GM18520 (cell line): ENCODE data around the gene DTX4.

Experiments used
- ATAC-seq: cut with Tn5 transposase; IDR thresholded peaks from one replicate; pipeline ENCODE4 v1.9.1; 2021; ENCODE audit not compliant: unreplicated experiment

DTX4 gene

DNA sequence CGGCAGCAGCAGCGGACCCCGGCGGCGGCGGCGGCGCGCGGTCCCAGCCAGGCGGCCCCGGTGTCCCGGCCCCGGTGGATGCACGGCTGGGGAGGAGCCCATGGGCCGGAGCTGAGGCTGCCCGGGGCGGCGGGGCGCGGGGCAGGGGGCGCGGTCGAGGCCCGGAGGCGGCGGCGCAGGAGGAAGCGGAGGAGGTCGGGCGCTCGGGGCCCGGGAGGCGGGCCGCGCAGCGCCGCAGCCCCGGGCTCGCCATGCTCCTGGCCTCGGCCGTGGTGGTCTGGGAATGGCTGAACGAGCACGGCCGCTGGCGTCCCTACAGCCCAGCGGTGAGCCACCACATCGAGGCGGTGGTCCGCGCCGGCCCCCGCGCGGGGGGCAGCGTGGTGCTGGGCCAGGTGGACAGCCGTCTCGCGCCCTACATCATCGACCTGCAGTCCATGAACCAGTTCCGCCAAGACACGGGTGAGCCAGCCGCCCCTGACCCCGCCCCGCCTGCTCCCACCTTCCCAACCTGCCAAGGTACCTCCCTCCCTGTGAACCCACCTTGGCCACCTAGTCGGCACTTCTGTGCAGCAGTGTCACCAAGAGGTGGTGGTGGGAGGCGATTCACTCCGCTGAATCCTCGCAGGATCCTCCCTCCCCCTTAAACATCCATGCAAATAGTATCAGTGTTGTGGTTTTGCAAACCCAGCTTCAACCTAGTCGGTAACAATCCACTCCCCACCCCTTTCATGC lies 580 bp downstream of the DTX4 start:
- ATAC-seq: peak; percentile 9

DNA sequence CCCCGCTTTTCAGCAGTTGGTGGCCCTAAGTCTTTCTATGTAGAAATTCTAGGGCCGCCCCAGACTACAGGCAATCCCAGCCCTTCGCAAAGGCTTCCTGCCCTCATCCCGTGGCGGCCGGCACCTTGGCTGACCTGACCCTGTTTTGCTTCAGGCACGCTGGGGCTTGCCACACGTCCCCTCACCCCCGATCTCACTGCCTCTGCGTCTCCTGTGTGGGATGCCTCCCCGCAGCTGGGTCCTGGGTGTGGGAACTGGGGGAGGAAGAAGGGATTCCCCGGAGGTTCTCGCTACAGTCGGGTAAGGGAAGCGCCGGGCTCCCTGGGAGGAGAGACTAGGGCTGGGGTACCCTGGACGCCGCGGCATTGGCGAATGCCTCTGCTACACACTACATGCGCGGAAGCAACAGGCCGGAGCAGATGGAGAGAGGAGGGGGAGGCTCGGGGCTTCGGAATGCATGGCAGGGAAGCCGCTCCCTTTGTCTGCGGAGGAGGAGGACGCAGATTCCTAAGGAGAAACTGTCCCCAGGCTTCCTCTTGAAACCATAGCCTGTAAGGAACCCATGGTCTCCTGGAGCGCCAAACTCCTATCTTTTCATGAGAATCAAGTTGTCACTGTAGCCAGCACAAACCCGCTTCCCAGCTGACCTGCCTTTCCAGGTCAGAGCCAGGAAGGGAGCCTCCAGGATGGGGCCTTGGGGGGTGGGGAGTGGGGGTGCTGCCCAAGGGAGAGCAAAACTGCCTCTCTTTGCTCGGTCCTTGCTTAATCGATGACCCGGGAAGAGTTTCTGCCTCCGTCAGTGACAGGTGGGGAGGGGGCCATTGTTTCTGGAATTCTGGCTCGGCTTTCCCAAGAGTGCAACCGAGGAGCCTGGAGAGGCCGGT lies 1.4 kb downstream of the DTX4 start:
- peak; percentile 1 for ATAC-seq

DNA sequence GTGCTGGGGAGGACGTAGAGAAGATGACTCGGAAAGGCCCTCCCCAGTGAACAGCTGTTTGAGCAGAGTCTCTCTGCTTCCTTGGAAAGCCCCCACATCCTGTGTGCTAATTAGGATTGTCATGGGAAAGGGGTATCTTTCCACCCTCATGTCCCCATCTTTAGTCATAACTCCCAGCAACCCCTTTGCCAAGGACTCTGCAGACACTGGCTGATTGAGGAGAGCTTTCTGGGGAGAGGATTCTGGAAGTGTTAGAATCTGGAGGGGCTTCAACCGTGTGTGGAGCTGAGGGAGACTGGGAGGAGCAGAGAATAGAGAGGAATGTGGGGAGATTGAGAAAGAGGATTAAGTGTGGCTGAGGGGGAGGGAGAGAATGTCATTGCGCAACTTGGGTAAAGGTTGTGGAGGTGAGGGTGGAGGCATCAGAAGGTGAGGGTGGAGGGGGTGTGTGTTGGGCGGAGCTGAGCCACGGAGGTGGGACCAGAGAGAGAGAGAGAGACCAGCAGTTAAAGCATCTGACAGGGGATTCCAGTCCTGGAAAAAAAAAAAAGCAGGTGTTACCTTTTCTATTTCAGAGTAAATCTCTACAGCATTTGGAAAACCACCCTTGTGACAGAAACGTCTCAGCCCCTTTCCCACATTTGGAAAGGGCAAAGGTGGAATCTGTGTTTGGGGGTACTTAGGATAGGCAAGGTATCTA lies 2.2 kb downstream of the DTX4 start:
- ATAC-seq: no peak

DNA sequence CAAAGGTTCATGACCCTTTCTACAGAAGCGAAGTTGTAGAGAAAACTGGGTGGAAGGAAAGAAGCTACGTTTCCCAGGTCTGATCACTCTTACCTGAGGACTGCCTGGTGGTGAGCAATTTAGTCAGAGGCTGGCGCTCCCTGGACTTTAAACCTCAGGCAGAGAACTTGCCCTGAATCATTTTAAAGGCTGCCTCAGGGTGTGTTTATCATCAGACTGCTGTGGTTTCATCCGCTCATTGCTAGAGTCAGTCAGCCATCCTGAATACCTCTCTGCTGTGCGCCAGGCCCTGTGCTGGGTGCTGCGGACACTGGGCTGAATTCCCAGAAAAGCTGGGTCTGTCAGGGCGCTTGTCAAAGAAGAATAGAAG lies 2.7 kb downstream of the DTX4 start:
- ATAC-seq: no peak

DNA sequence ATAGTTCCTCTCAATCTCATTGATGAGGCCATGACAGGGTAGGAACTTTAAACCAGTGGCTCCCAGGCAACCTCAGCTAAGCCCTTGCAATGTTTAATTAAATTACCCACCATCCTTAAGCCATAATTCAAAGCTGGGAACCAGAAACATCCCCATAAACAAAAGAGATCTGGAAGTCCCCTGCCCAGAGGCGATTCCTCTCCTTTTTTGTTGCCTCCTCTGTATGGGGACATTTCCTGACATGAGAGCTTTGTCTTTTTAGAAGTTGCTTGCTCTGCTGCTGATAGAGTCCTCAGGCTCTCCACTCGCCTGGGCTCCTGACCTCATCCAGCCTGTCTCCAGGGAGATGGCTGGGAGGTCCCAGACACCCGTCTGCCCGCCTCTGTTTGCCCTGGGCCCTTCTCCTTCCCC lies 3.2 kb downstream of the DTX4 start:
- ATAC-seq: no peak

DNA sequence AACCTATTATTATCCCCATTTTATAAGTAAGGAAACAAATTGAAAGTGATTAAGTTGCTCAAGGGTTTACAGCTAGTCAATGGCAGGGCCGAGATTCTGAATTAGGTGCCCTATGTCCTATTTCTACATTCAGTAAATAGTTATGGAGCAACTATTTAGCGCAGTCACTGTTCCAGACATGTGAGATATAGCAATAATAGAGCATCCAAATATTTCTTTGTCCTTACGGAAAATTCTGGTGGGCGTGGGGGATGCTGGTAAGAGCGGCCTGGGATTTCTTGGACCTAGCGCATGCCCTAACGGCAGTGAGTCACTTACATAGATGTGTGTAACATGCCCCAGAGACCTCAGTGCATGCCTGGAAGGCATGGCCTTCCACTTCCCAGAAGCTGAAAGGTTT lies 4.4 kb downstream of the DTX4 start:
- ATAC-seq: no peak

DNA sequence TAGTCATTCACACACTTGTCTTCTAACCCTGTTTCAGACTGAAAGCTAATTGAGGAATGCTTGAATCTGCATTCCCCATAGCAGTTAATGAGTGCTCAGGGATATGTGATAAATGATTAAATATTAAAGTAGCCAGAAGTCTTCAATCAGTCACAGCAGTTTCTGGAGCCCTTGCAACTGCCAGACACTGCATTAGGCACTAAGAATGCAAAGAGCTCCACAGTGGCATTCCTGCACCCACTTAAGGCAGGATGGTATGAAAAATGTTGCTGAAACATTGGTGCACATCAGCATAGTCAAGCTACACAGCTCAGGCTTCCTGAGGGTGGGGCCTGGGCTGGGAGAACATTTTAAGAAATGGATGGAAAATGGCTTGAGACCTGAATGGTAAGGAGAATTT lies 6.5 kb downstream of the DTX4 start:
- no peak for ATAC-seq

DNA sequence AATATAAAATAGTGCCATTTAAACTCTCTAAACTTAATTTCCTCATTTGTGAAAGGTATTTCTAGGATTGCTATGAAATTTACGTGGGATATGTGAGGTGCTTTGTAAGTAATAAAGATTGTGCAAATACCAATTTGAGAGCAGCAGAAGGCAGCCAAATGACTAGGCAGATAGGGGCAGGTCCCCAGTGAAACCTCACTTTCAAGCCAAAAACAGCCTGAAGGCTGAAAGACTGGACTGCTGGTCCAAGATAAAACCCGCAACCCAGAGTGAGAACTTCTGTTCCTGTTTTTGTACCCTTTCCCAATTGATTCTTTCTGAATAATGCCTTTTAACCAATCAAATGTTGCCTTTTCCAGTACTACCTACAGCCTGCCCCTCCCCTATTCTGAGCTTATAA lies 7.2 kb downstream of the DTX4 start:
- ATAC-seq: no peak

DNA sequence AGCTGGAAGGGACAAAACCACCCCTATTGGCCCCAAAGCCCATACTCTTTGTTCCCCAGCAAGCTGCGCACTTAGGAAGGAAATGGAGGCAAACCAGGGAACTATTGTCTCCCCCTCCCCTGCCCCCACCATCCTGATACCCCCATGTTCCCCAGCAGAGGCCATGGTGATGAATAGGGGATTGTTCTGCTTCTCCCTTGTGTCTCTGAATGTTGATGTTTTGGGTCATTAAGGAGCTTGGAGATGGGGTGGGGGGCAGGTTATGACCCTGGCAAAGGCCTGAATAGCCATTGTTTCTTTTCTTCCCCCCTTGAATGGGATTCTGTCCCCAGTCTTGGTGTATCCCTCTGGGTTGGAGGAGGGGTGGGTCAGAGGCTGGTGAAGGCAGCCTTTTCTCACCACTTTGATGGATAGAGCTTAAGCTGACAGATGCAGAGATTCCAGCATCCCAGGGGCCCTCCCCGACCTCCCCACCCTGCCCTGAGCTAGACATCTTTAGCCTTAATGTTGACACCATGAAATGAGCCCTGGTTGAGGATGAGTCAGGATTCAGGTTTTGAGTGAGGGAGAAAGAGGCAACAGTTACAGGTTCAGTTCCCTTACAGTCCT lies 8.3 kb downstream of the DTX4 start:
- ATAC-seq: no peak

DNA sequence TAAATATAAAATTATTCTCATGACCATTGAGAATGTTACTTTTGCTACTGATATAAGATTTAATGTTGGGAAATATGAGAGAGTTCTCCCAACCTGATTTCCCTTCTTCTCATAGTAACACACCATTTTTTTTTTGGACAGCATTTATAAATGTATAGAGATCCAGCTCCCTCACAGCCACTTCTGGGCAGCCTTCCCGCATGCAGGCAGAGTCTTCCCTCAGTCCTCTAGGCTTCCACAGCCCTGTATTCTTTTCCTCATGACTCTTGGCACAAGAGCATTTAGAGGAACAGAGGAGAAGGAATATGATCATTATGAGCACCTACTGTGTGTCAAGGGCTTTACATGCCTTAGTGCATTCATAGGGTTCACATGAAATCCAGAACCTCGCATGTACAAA lies 9.0 kb downstream of the DTX4 start:
- ATAC-seq: no peak

DNA sequence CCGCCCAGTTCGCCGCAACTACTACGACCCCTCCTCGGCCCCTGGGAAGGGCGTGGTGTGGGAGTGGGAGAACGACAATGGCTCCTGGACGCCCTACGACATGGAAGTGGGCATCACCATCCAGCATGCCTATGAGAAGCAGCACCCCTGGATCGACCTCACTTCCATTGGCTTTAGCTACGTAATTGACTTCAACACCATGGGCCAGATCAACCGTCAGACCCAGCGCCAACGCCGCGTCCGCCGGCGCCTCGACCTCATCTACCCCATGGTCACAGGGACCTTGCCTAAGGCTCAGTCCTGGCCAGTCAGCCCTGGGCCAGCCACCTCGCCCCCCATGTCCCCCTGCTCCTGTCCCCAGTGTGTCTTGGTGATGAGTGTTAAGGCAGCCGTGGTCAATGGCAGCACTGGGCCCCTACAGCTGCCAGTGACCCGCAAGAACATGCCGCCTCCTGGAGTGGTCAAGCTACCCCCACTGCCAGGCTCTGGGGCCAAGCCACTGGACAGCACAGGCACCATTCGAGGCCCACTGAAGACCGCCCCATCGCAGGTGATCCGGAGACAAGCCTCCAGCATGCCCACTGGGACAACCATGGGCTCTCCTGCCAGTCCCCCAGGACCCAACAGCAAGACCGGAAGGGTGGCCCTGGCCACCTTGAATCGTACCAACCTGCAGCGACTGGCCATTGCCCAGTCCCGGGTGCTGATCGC lies 10.0 kb downstream of the DTX4 start:
- no peak for ATAC-seq

DNA sequence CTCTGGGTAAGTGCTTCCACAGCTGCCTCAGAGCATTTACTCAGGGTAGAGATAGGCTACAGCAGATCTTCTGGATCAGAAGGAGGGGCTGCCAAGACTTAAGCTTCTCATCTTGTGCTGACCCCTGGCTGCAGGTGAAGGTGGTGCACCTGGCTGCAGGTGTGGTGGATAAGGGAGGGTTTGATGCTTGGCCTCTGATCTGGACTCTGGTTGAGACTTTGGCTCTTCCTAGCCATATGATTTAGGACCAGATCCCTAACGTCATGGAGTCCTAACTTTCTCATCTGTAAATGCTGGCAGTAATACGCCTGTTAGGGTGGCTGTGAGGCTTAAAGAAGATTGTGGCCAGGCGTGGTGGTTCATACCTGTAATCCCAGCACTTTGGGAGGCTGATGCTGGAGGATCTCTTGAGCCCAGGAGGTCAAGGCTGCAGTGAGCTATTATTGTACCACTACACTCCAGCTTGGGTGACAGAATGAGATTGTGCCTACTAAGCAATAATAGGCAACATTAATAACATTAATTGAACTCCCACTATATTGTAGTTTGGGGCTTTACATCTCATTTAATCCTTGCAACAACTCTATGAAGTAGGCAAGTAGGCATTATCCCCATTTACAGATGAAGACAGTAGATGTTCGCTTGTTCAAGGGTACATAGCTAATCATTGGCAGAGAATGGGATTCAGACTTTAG lies 10.7 kb downstream of the DTX4 start:
- no peak for ATAC-seq

DNA sequence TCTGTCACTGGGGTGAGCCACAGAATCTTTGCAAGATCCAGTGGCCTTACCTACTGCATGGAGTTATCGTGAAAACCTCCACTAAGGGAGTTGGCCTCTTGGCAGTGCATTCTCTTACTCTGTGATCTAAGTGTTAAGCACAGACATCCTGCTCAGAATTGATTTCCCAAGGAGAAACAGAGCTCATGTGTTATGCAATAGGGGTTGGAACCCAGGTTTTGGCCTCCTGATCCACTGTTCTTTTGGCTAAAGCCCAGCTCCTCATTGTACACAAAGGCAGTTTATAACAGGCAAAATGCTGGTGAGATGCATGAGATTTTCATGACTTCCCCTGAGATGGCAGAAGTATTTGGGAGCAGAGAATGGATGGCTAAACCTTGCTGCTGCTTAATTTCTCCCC lies 11.8 kb downstream of the DTX4 start:
- ATAC-seq: no peak

DNA sequence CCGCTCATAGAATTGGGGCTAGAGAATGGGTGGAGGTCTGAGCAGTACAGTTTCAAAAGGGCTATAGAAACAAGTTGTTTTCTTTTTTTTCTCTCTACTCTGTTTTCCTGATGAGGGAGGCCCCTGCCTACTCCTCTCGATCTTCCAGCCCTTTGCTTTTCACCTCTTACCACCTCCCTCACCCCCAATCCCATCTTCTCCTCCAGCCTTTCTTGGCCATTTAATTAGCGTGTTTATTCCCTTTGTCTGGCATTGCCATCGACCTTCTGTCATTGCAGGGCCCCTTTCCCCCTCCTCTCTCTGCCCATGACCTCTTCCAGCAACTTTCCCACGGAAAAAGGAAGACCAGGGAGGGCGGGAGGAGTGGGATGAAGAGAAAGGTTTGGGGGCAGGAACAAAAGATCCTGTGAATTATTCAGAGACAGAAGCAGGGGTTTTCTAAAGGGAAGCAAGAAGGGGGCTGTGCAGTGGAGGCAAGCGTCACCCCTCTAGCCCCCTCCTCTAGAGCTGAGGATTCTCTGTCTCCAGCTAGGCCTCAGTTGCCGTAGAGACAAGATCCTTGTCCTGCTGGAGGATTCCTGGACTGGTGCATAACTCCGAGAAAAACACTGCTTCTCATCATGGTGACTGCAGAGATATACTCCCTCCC lies 12.9 kb downstream of the DTX4 start:
- no peak for ATAC-seq

DNA sequence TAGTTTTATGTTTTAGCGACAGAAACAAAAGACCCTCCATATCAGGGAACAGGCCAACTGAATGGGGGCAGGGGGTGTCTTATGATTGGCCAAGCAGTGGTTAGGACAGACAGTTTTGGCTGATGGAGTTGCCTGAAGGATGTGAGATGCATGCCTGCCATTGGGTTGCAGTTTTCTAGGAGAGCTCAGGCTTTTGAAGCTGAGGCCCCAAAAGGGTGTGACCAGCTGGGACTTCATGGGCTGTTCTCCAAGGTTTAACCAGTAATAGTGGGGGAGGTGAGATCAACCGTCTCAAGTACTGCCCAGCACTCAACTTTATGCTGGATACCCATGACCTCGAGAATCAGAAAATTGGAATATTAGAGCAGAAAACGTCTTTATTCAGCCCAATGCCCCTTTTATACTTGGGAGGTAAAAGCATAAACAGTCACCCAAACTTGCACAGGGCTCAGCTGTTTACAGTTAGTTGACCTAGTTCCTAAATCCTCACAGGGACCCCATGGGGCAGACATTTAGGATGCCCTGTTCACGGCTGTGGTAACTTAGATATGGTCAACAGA lies 13.5 kb downstream of the DTX4 start:
- ATAC-seq: no peak

DNA sequence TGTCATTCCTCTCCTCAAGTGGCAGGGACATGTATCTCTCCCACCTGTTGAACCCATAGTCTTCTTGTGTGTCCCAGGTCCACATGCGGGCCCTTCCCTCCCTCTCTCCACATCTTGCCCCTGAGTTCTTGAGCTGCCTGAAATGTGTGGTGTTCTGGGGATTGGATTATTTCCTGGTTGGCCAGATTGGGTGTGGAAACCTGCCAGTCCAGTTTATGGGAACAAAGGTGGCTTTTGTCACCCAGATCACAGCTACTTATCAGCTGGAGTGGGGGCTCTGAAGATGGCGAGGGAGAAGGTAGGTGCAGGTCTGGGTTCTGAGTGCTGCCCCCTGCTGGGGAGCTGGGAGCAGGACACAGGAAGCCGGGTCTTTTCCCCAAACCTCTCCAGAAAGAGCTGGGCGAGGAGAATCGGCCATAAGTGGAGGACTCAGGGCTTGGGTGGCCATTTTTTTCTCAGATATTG lies 14.2 kb downstream of the DTX4 start:
- peak; percentile 48 for ATAC-seq

DNA sequence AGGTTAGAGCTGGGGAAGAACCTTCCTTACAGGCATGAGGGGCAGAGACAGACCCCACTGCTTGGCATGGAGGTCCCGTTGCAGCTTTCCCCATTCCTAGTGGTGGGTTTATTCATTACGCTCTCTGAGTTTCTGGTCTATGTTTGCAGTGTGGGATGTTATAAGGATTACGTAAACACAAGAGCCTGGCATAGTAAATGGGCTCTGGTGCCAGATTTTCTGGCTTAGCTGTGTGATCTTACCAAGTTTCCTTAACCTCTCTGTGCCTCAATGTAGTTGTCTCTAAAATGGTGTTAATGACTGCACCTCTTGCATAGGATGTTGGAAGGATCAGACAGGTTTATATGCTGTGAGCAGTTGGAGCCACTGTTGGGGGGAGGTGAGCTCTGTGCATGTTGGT lies 15.1 kb downstream of the DTX4 start:
- ATAC-seq: no peak

DNA sequence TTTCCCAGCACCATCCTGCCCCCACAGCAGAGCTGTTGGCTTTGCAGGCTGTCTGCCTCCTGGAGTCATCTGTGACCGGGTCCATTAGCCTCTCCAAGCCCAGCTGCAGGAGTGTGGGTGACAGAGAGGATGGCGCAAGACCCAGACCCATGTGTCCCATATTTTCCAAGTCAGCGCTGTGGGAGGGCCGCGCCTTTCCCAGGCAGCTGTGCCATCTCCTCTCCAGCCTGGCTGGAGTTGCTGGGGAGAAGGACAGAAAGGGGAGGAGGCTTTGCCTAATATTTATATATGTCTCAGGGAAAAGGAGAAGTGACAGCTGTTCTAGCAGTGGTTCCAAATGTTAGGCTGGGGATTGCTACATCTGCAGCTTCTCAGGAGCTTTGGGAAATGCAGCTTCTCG lies 15.7 kb downstream of the DTX4 start:
- no peak for ATAC-seq

DNA sequence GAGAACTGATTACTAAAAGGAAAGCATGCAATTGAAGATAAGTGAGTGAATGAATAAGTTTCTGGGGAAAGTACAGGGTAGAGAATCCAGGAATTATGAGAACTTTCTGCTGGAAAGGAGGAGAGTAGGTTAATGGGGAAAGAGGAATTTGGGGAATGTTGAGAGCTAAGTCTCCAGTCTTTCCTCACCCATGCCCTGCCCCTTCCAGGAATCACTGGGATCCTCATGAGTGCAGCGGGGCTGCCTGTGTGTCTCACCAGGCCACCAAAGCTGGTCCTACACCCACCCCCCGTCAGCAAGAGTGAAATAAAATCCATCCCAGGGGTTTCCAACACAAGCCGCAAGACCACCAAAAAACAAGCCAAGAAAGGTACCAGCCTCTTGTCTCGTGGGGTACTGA lies 17.0 kb downstream of the DTX4 start:
- ATAC-seq: no peak
